K562 (cell line): ENCODE results near the gene MYOZ2. TPM values are rescaled to one million over a fixed set of nuclear protein-coding genes. Genes with fewer than 3 reads are reported as not detected.

Source experiments
- ATAC-seq: fragments of 200-7000 bp; cut with Tn5 transposase; 3 replicates; pipeline ENCODE4 v1.9.1; 2020; ENCODE audit warnings: moderate library complexity
- BruUV-seq: library from RNA; stranded (reverse); fragments of 400-500 nt; replicated peaks from 2 replicates; lab custom pipeline; 2021; lab: Mats Ljungman, UMichigan
- CTCF ChIA-PET: fragments of 300-600 bp; formaldehyde crosslinking; extraction: SDS; loops from one replicate; lab custom pipeline; 2021; ENCODE audit warnings: low intra/inter-chr PET ratio; lab: Yijun Ruan, JAX
- POLR2A ChIA-PET: fragments of 300-600, 350-650 bp; sonication (Branson Sonifier 250); formaldehyde crosslinking; extraction: SDS; loops from one replicate; lab custom pipeline; 2021; ENCODE audit warnings: antibody characterized with exemption, inconsistent platforms; lab: Yijun Ruan, JAX
- DNase-seq, 4 experiments: peaks; one replicate each; pipeline versions ENCODE4 v3.0.0 to v3.0.0-alpha.2; 2011 to 2018; ENCODE audit warnings: low spot score in 3 of 4, mixed read lengths in 3 of 4; ENCODE audit errors: extremely low read depth in 1 of 4
- FAIRE-seq: peaks from 2 replicates; lab custom pipeline; 2011; peaks lifted over from hg19 to GRCh38; lab: Jason Lieb, UNC
- H2AFZ ChIP-seq: 2 replicates; pipeline ENCODE4 v1.6.0; 2011; ENCODE audit warnings: low read depth, low read length, control low read depth, inconsistent platforms
- H3K27ac ChIP-seq: fragments of 200-600 bp; 3 replicates; pipeline ENCODE4 v1.8.0; 2011; ENCODE audit warnings: low read depth, mild to moderate bottlenecking, control low read depth, inconsistent platforms, low read length, moderate library complexity, mixed read lengths; ENCODE audit errors: extremely low read depth
- H3K27me3 ChIP-seq, 2 experiments: fragments of 300-600 bp in 1 of 2; 2 replicates in 1 of 2; 3 replicates in 1 of 2; pipeline versions ENCODE4 v1.6.0 to v1.8.0; 2011; ENCODE audit warnings: inconsistent platforms in 2 of 2, low read length in 2 of 2, mild to moderate bottlenecking in 1 of 2, mixed read lengths in 1 of 2, moderate library complexity in 1 of 2; ENCODE audit not compliant: control insufficient read depth in 2 of 2, insufficient read depth in 2 of 2
- H3K36me3 ChIP-seq: fragments of 300-600 bp; 3 replicates; pipeline ENCODE4 v1.8.0; 2011; ENCODE audit warnings: mild to moderate bottlenecking, low read length, inconsistent platforms; ENCODE audit not compliant: control insufficient read depth, insufficient read depth
- H3K4me1 ChIP-seq, 2 experiments: fragments of 200-600 bp in 1 of 2; replicated peaks in 1 of 2; 2 replicates in 1 of 2; 3 replicates in 1 of 2; pipeline versions ENCODE4 v1.5.1 to v1.8.0; 2011; ENCODE audit warnings: inconsistent platforms in 2 of 2, low read length in 2 of 2, mild to moderate bottlenecking in 1 of 2, mixed read lengths in 1 of 2, moderate library complexity in 1 of 2; ENCODE audit not compliant: control insufficient read depth in 2 of 2, insufficient read depth in 2 of 2
- H3K4me2 ChIP-seq: 2 replicates; pipeline ENCODE4 v1.6.1; 2011; ENCODE audit warnings: low read length, control low read depth, inconsistent platforms, mixed read lengths; ENCODE audit not compliant: insufficient read depth
- H3K4me3 ChIP-seq: fragments of 200-600 bp; sonication (generic), shearing (Covaris generic); 2 replicates; pipeline ENCODE4 v1.5.1; 2016; ENCODE audit warnings: control low read depth, inconsistent platforms
- H3K79me2 ChIP-seq: fragments of 200-600 bp; 3 replicates; pipeline ENCODE4 v1.8.0; 2011; ENCODE audit warnings: low read length, inconsistent platforms; ENCODE audit not compliant: control insufficient read depth, insufficient read depth
- H3K9ac ChIP-seq, 2 experiments: 2 replicates each; pipeline versions ENCODE4 v1.6.0 to v1.6.1; 2011; ENCODE audit warnings: low read depth in 2 of 2, low read length in 2 of 2, control low read depth in 1 of 2, inconsistent platforms in 1 of 2, mild to moderate bottlenecking in 1 of 2, mixed read lengths in 1 of 2; ENCODE audit not compliant: insufficient read depth in 1 of 2
- H3K9me1 ChIP-seq: one replicate; pipeline ENCODE4 v1.6.0; 2011; ENCODE audit warnings: inconsistent platforms, mild to moderate bottlenecking, low read length, moderate library complexity; ENCODE audit not compliant: control insufficient read depth, insufficient read depth
- H3K9me3 ChIP-seq: replicated peaks from 2 replicates; pipeline ENCODE4 v1.5.1; 2011; ENCODE audit warnings: low read depth, low read length, inconsistent platforms; ENCODE audit not compliant: control insufficient read depth, insufficient read depth
- H4K20me1 ChIP-seq: replicated peaks from 2 replicates; pipeline ENCODE4 v1.6.1; 2011; ENCODE audit warnings: low read length, inconsistent platforms, mixed read lengths; ENCODE audit not compliant: control insufficient read depth, insufficient read depth
- C11orf30 ChIP-seq: fragments of 450-650 bp; IDR thresholded peaks from 2 replicates; pipeline ENCODE4 v1.6.1; 2016; ENCODE audit warnings: low read depth, mild to moderate bottlenecking
- CEBPG ChIP-seq, 3 experiments: fragments of 200-800 bp in 1 of 3; sonication (Bioruptor generic) in 1 of 3; sonication (generic) in 1 of 3; formaldehyde crosslinking in 1 of 3; IDR thresholded peaks in 2 of 3; conservative IDR thresholded peaks in 1 of 3; 2 replicates each; pipeline versions ENCODE4 v1.6.1 to v1.8.0; 2016 to 2022; ENCODE audit warnings: missing compliant biosample characterization in 2 of 3, missing genetic modification characterization in 2 of 3, mild to moderate bottlenecking in 1 of 3, missing genetic modification reagents in 1 of 3
- FOSL1 ChIP-seq: fragments of 200-800 bp; sonication (Bioruptor generic); conservative IDR thresholded peaks from 2 replicates; pipeline ENCODE4 v1.6.1; 2016; ENCODE audit warnings: missing genetic modification characterization, missing compliant biosample characterization
- MAFF ChIP-seq: IDR thresholded peaks from 2 replicates; pipeline ENCODE4 v1.6.1; 2012; ENCODE audit warnings: low read length, improper control_type of control experiment
- MAFK ChIP-seq: IDR thresholded peaks from 2 replicates; pipeline ENCODE4 v1.6.1; 2011; ENCODE audit warnings: low read length, improper control_type of control experiment
- MYBL2 ChIP-seq, 2 experiments: fragments of 450-650 bp in 1 of 2; sonication (generic) in 1 of 2; formaldehyde crosslinking in 1 of 2; IDR thresholded peaks; 2 replicates each; pipeline versions ENCODE4 v1.6.1 to v1.8.1; 2017 to 2022; ENCODE audit warnings: borderline replicate concordance in 1 of 2, inconsistent platforms in 1 of 2, low read depth in 1 of 2, mild to moderate bottlenecking in 1 of 2, missing genetic modification reagents in 1 of 2, moderate library complexity in 1 of 2
- NFE2L1 ChIP-seq: fragments of 450-650 bp; IDR thresholded peaks from 2 replicates; pipeline ENCODE4 v1.6.1; 2016; ENCODE audit warnings: missing genetic modification characterization, low read depth, mild to moderate bottlenecking, missing compliant biosample characterization, moderate library complexity, borderline replicate concordance
- U2AF1 ChIP-seq: fragments of 200-400 bp; formaldehyde crosslinking; optimal IDR thresholded peaks from 2 replicates; pipeline ENCODE3; 2017; ENCODE audit warnings: mild to moderate bottlenecking, low read depth, low read length, moderate library complexity
- ZNF436 ChIP-seq: fragments of 250-450, 450-650 bp; sonication (Bioruptor Pico); formaldehyde crosslinking; IDR thresholded peaks from 2 replicates; pipeline ENCODE4 v1.7.0; 2020; ENCODE audit warnings: mild to moderate bottlenecking
- in situ Hi-C: fragments of 300-500 bp; cut with MboI; formaldehyde crosslinking; loops from 4 replicates; pipeline ENCODE4 v1.15.0; 2018; ENCODE audit warnings: inconsistent platforms, mixed read lengths
- intact Hi-C: fragments of 100-400 bp; cut with micrococcal nuclease; formaldehyde crosslinking; loops from 2 replicates; pipeline ENCODE4 v1.14.2; 2022
- polyA plus RNA-seq, 8 experiments: library from polyadenylated mRNA; depleted of rRNA in 4 of 8; stranded (reverse) in 5 of 8; unstranded in 3 of 8; fragments of >200 nt; fragmentation: Nextera tagmentation in 2 of 8; fragmentation: Illumina TruSeq in 1 of 8; extraction: Ambion mirVana in 2 of 8; extraction: Trizol in 1 of 8; gene quantifications; 2 replicates each; pipeline versions ENCODE4 v1.2.1 to v1.2.3, GENCODE V29; 2011 to 2014; ENCODE audit warnings: inconsistent platforms in 1 of 8, missing spikeins in 1 of 8
- total RNA-seq, 7 experiments: library from RNA; depleted of rRNA in 6 of 7; stranded (reverse); fragments of >200 nt in 6 of 7; fragmentation: Illumina TruSeq in 2 of 7; extraction: Trizol in 2 of 7; gene quantifications; 2 replicates each; pipeline versions ENCODE4 v1.2.1 to v1.2.3, GENCODE V29; 2011 to 2021; ENCODE audit warnings: low replicate concordance in 1 of 7
- TF ChIP-seq, protein P1 (sequence below), 2 experiments: fragments of 450-650 bp in 1 of 2; sonication (generic) in 1 of 2; formaldehyde crosslinking in 1 of 2; IDR thresholded peaks; 2 replicates each; pipeline versions ENCODE4 v1.7.1 to v1.9.0; 2016 to 2022; ENCODE audit warnings: inconsistent platforms in 1 of 2, mild to moderate bottlenecking in 1 of 2, missing genetic modification reagents in 1 of 2
- TF ChIP-seq, protein P2 (sequence below): sonication (generic); formaldehyde crosslinking; IDR thresholded peaks from 2 replicates; pipeline ENCODE4 v1.8.0; 2022; ENCODE audit warnings: mild to moderate bottlenecking, missing genetic modification reagents

MYOZ2 gene
- total and polyA plus RNA-seq, 9 of the 15 experiments (the other 6 are each of a cell fraction or from before 2014, with no cell fraction given): not detected

DNA sequence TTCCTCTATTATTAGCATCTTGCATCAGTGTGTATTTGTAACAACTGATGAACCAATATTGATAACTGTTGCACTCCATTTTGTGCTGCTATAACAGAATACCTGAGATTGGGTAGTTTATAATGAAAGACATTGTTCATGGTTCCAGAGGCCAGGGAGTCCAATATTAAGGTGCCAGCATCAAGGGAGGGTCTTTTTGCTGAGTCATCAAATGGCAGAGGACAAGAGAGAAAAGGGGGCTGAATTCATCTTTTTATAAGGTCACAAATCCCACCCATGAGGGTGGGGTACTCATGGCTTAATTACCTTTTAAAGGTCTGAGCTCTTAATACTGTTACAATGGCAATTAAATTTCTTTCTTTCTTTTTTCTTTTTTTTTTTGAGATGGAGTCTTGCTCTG, 7.2 kb downstream of the MYOZ2 start:
- no peaks in the 10 kb centered on the region for H3K9me3 ChIP-seq
- no peaks in the 10 kb centered on the region for H3K9me1 ChIP-seq
- no peak overlapping the region for H2AFZ ChIP-seq
- H3K36me3 ChIP-seq: no peaks in the 10 kb centered on the region
- H3K9ac ChIP-seq: no peak overlapping the region
- no peak for DNase-seq
- POLR2A ChIA-PET: no interaction called here
- no peak overlapping the region for H3K4me2 ChIP-seq
- intact Hi-C loops (no loop called here), in situ Hi-C loops (no loop called here)
- H3K4me1 ChIP-seq: no peaks in the 10 kb centered on the region
- no TSS peak for BruUV-seq
- H3K27ac ChIP-seq: no peak overlapping the region
- no peaks in the 10 kb centered on the region for H3K27me3 ChIP-seq
- H3K79me2 ChIP-seq: no peaks in the 10 kb centered on the region
- ATAC-seq: no peak
- no peak overlapping the region for H3K4me3 ChIP-seq
- no peaks in the 10 kb centered on the region for H4K20me1 ChIP-seq
- FAIRE-seq: no peak
- CTCF ChIA-PET: no interaction called here
- TF ChIP-seq FOSL1 (tag) (no peak), U2AF1 (no peak), MYBL2 (IDR thresholded peaks at IDR 0.05; ENCODE audit: low read depth) (no peak), MYBL2 (CRISPR knock-in tag; IDR thresholded peaks at IDR 0.05; ENCODE audit: borderline replicate concordance) (no peak), MAFK (peak; percentile 95), CEBPG (CRISPR knock-in tag; IDR thresholded peaks at IDR 0.05) (no peak), CEBPG (tag; conservative IDR thresholded peaks at IDR 0.05 in 1 of 2, IDR thresholded peaks at IDR 0.05 in 1 of 2) (peak in 1 of 2 experiments; percentile 44; a peak in 1 of 4 replicates), C11orf30 (peak; percentile 80), NFE2L1 (peak; percentile 30; the same call in 1 of the 2 replicates), ZNF436 (CRISPR knock-in tag) (no peak), MAFF (peak; percentile 93)
- TF ChIP-seq, protein P1, sequence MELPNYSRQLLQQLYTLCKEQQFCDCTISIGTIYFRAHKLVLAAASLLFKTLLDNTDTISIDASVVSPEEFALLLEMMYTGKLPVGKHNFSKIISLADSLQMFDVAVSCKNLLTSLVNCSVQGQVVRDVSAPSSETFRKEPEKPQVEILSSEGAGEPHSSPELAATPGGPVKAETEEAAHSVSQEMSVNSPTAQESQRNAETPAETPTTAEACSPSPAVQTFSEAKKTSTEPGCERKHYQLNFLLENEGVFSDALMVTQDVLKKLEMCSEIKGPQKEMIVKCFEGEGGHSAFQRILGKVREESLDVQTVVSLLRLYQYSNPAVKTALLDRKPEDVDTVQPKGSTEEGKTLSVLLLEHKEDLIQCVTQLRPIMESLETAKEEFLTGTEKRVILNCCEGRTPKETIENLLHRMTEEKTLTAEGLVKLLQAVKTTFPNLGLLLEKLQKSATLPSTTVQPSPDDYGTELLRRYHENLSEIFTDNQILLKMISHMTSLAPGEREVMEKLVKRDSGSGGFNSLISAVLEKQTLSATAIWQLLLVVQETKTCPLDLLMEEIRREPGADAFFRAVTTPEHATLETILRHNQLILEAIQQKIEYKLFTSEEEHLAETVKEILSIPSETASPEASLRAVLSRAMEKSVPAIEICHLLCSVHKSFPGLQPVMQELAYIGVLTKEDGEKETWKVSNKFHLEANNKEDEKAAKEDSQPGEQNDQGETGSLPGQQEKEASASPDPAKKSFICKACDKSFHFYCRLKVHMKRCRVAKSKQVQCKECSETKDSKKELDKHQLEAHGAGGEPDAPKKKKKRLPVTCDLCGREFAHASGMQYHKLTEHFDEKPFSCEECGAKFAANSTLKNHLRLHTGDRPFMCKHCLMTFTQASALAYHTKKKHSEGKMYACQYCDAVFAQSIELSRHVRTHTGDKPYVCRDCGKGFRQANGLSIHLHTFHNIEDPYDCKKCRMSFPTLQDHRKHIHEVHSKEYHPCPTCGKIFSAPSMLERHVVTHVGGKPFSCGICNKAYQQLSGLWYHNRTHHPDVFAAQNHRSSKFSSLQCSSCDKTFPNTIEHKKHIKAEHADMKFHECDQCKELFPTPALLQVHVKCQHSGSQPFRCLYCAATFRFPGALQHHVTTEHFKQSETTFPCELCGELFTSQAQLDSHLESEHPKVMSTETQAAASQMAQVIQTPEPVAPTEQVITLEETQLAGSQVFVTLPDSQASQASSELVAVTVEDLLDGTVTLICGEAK (IDR thresholded peaks at IDR 0.05): no peak
- TF ChIP-seq, protein P1 (CRISPR knock-in tag; IDR thresholded peaks at IDR 0.05): no peak
- TF ChIP-seq, protein P2, sequence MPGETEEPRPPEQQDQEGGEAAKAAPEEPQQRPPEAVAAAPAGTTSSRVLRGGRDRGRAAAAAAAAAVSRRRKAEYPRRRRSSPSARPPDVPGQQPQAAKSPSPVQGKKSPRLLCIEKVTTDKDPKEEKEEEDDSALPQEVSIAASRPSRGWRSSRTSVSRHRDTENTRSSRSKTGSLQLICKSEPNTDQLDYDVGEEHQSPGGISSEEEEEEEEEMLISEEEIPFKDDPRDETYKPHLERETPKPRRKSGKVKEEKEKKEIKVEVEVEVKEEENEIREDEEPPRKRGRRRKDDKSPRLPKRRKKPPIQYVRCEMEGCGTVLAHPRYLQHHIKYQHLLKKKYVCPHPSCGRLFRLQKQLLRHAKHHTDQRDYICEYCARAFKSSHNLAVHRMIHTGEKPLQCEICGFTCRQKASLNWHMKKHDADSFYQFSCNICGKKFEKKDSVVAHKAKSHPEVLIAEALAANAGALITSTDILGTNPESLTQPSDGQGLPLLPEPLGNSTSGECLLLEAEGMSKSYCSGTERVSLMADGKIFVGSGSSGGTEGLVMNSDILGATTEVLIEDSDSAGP: no peak
